HEK293 (cell line): ENCODE data around the gene DMAC1.

Experiments used
- CTCF ChIA-PET: fragments of 350-600 bp; formaldehyde crosslinking; extraction: SDS; loops from one replicate; lab custom pipeline; 2021; ENCODE audit warnings: antibody characterized with exemption; lab: Yijun Ruan, JAX
- POLR2A ChIA-PET: fragments of 300-600 bp; formaldehyde crosslinking; extraction: SDS; loops from one replicate; lab custom pipeline; 2020; ENCODE audit warnings: antibody characterized with exemption, inconsistent platforms; lab: Yijun Ruan, JAX
- H3K27ac ChIP-seq: fragments of 200-500 bp; sonication (Bioruptor generic); 2 replicates; pipeline ENCODE4 v1.5.1; 2014; ENCODE audit warnings: low read depth, low read length, control low read depth, inconsistent platforms; ENCODE audit errors: extremely low read depth
- H3K36me3 ChIP-seq, 2 experiments: fragments of 200-500 bp in 1 of 2; sonication (Bioruptor generic) in 1 of 2; 1 replicate in 1 of 2; 2 replicates in 1 of 2; pipeline ENCODE4 v1.5.1; 2014 to 2017; ENCODE audit warnings: inconsistent platforms in 2 of 2, low read length in 2 of 2; ENCODE audit not compliant: control insufficient read depth in 2 of 2, insufficient read depth in 1 of 2
- H3K4me1 ChIP-seq: fragments of 200-500 bp; sonication (Bioruptor generic); 2 replicates; pipeline ENCODE4 v1.5.1; 2014; ENCODE audit warnings: mild to moderate bottlenecking, low read length, inconsistent platforms; ENCODE audit not compliant: control insufficient read depth, insufficient read depth
- H3K4me3 ChIP-seq: 2 replicates; pipeline ENCODE4 v1.5.1; 2011; ENCODE audit warnings: low read depth, mild to moderate bottlenecking, control low read depth, low read length, moderate library complexity
- H3K9me3 ChIP-seq: fragments of 200-500 bp; sonication (Bioruptor generic); 2 replicates; pipeline ENCODE4 v1.5.1; 2014; ENCODE audit warnings: low read depth, low read length, inconsistent platforms; ENCODE audit not compliant: control insufficient read depth, insufficient read depth
- BCL11A ChIP-seq: fragments of 450-650 bp; formaldehyde crosslinking; IDR thresholded peaks from 2 replicates; pipeline ENCODE4 v1.5.1; 2016; ENCODE audit warnings: low read depth, missing biosample characterization, missing genetic modification characterization
- GLI2 ChIP-seq: fragments of 450-650 bp; formaldehyde crosslinking; IDR thresholded peaks from 2 replicates; pipeline ENCODE4; 2017; ENCODE audit warnings: missing biosample characterization, missing genetic modification characterization, low read depth, borderline replicate concordance
- IKZF3 ChIP-seq: fragments of 450-650 bp; IDR thresholded peaks from 2 replicates; pipeline ENCODE4 v1.5.0; 2018; ENCODE audit warnings: missing biosample characterization, mild to moderate bottlenecking, missing genetic modification characterization, moderate library complexity
- OSR2 ChIP-seq: fragments of 450-650 bp; formaldehyde crosslinking; IDR thresholded peaks from 2 replicates; pipeline ENCODE4 v1.5.1; 2016; ENCODE audit warnings: missing biosample characterization, missing genetic modification characterization
- RBAK ChIP-seq: fragments of 450-650 bp; formaldehyde crosslinking; IDR thresholded peaks from 2 replicates; pipeline ENCODE4 v1.5.1; 2016; ENCODE audit warnings: missing biosample characterization, missing genetic modification characterization
- ZBTB1 ChIP-seq: fragments of 450-650 bp; formaldehyde crosslinking; IDR thresholded peaks from 2 replicates; pipeline ENCODE4 v1.5.1; 2016; ENCODE audit warnings: missing biosample characterization, missing genetic modification characterization
- ZBTB20 ChIP-seq: fragments of 450-650 bp; formaldehyde crosslinking; IDR thresholded peaks from 2 replicates; pipeline ENCODE4 v1.5.1; 2016; ENCODE audit warnings: missing biosample characterization, missing genetic modification characterization
- ZNF112 ChIP-seq: fragments of 450-650 bp; formaldehyde crosslinking; IDR thresholded peaks from 2 replicates; pipeline ENCODE4 v1.5.0; 2017; ENCODE audit warnings: missing biosample characterization, missing genetic modification characterization
- ZNF121 ChIP-seq: fragments of 450-650 bp; formaldehyde crosslinking; IDR thresholded peaks from 2 replicates; pipeline ENCODE4 v1.5.1; 2016; ENCODE audit warnings: missing biosample characterization, missing genetic modification characterization
- ZNF148 ChIP-seq: fragments of 450-650 bp; formaldehyde crosslinking; IDR thresholded peaks from 2 replicates; pipeline ENCODE4 v1.5.0; 2017; ENCODE audit warnings: missing biosample characterization, missing genetic modification characterization, borderline replicate concordance
- ZNF214 ChIP-seq: fragments of 450-650 bp; formaldehyde crosslinking; IDR thresholded peaks from 2 replicates; pipeline ENCODE4 v1.5.1; 2017; ENCODE audit warnings: missing biosample characterization, mild to moderate bottlenecking, missing genetic modification characterization, borderline replicate concordance
- ZNF221 ChIP-seq: fragments of 450-650 bp; formaldehyde crosslinking; IDR thresholded peaks from 2 replicates; pipeline ENCODE4 v1.5.1; 2017; ENCODE audit warnings: missing biosample characterization, missing genetic modification characterization, borderline replicate concordance
- ZNF23 ChIP-seq: fragments of 450-650 bp; formaldehyde crosslinking; IDR thresholded peaks from 2 replicates; pipeline ENCODE4 v1.5.1; 2016; ENCODE audit warnings: missing biosample characterization, missing genetic modification characterization, borderline replicate concordance
- ZNF26 ChIP-seq: fragments of 450-650 bp; formaldehyde crosslinking; IDR thresholded peaks from 2 replicates; pipeline ENCODE4 v1.5.1; 2016; ENCODE audit warnings: missing biosample characterization, missing genetic modification characterization
- ZNF37A ChIP-seq: fragments of 450-650 bp; IDR thresholded peaks from 2 replicates; pipeline ENCODE4 v1.5.1; 2018; ENCODE audit warnings: missing biosample characterization, missing genetic modification characterization
- ZNF433 ChIP-seq: fragments of 450-650 bp; formaldehyde crosslinking; IDR thresholded peaks from 2 replicates; pipeline ENCODE4 v1.5.1; 2016; ENCODE audit warnings: missing biosample characterization, missing genetic modification characterization, low read depth
- ZNF473 ChIP-seq: fragments of 450-650 bp; formaldehyde crosslinking; IDR thresholded peaks from 2 replicates; pipeline ENCODE4 v1.5.1; 2017; ENCODE audit warnings: missing biosample characterization, missing genetic modification characterization
- ZNF596 ChIP-seq: fragments of 450-650 bp; IDR thresholded peaks from 2 replicates; pipeline ENCODE4 v1.5.0; 2018; ENCODE audit warnings: missing biosample characterization, mild to moderate bottlenecking, missing genetic modification characterization, moderate library complexity
- ZNF624 ChIP-seq: fragments of 450-650 bp; formaldehyde crosslinking; IDR thresholded peaks from 2 replicates; pipeline ENCODE4 v1.5.1; 2017; ENCODE audit warnings: missing biosample characterization, missing genetic modification characterization
- ZNF626 ChIP-seq: fragments of 450-650 bp; sonication (Bioruptor Pico); formaldehyde crosslinking; IDR thresholded peaks from 2 replicates; pipeline ENCODE4 v1.5.1; 2018; ENCODE audit warnings: missing biosample characterization, missing genetic modification characterization, inconsistent platforms
- ZNF645 ChIP-seq: fragments of 450-650 bp; formaldehyde crosslinking; IDR thresholded peaks from 2 replicates; pipeline ENCODE4; 2016; ENCODE audit warnings: missing biosample characterization, missing genetic modification characterization
- ZNF654 ChIP-seq: fragments of 450-650 bp; formaldehyde crosslinking; IDR thresholded peaks from 2 replicates; pipeline ENCODE4 v1.5.1; 2016; ENCODE audit warnings: low read depth, missing biosample characterization, missing genetic modification characterization
- ZNF704 ChIP-seq: fragments of 450-650 bp; formaldehyde crosslinking; IDR thresholded peaks from 2 replicates; pipeline ENCODE4 v1.5.1; 2016; ENCODE audit warnings: missing biosample characterization, missing genetic modification characterization
- ZNF776 ChIP-seq: fragments of 450-650 bp; formaldehyde crosslinking; IDR thresholded peaks from 2 replicates; pipeline ENCODE4 v1.5.0; 2017; ENCODE audit warnings: missing biosample characterization, missing genetic modification characterization, borderline replicate concordance
- ZNF830 ChIP-seq: fragments of 450-650 bp; IDR thresholded peaks from 2 replicates; pipeline ENCODE4 v1.5.0; 2018; ENCODE audit warnings: missing biosample characterization, missing genetic modification characterization, low read depth, mild to moderate bottlenecking, moderate library complexity

The DMAC1 gene

GRCh38 chr9:7811677-7812076 is 12.1 kb upstream of the DMAC1 start:
- TF ChIP-seq ZBTB20 (tag by site-specific recombination) (no peak), ZNF433 (tag by site-specific recombination) (no peak), ZNF473 (tag by site-specific recombination) (no peak), ZNF704 (no peak), OSR2 (tag by site-specific recombination) (no peak), ZNF645 (tag by site-specific recombination) (no peak), ZNF596 (no peak), ZNF23 (tag by site-specific recombination) (no peak), ZNF26 (tag by site-specific recombination) (no peak), RBAK (tag by site-specific recombination) (no peak), ZNF148 (tag by site-specific recombination) (no peak), BCL11A (tag by site-specific recombination) (no peak), ZBTB1 (tag by site-specific recombination) (no peak), ZNF112 (no peak), GLI2 (tag by site-specific recombination) (no peak)
- TF ChIP-seq, all 188 proteins: peak for 0
- H3K27ac ChIP-seq, result no peak overlapping the region
- no peaks in the 10 kb centered on the region for H3K36me3 ChIP-seq
- H3K9me3 ChIP-seq, result no peaks in the 10 kb centered on the region
- POLR2A ChIA-PET, result no interaction called here
- H3K4me3 ChIP-seq, result no peak overlapping the region
- H3K4me1 ChIP-seq, result peaks cover 5% of the 10 kb centered on the region
- CTCF ChIA-PET, result no interaction called here

- no peak overlapping the region for H3K4me3 ChIP-seq
- ChIA-PET POLR2A (no interaction called here), CTCF (no interaction called here)
- H3K36me3 ChIP-seq, result peaks cover 0 to 2% of the 10 kb centered on the region in 2 experiments; a peak in 1 of 3 replicates
- H3K4me1 ChIP-seq, result peaks cover 3% of the 10 kb centered on the region; the same call in 1 of the 2 replicates
- no peak overlapping the region for H3K27ac ChIP-seq
- no peaks in the 10 kb centered on the region for H3K9me3 ChIP-seq
- no peak for TF ChIP-seq ZNF654 (tag by site-specific recombination)
- no peak for TF ChIP-seq ZNF776 (tag by site-specific recombination)
- no peak for TF ChIP-seq ZBTB1 (tag by site-specific recombination)
- TF ChIP-seq ZNF830 (tag by site-specific recombination), result no peak
- TF ChIP-seq ZNF626 (tag by site-specific recombination), result no peak
- TF ChIP-seq ZNF624, result no peak
- TF ChIP-seq ZNF37A (tag by site-specific recombination), result no peak
- no peak for TF ChIP-seq ZNF221 (tag by site-specific recombination)
- no peak for TF ChIP-seq ZNF214 (tag by site-specific recombination)
- TF ChIP-seq ZNF121 (tag by site-specific recombination), result no peak
- no peak for TF ChIP-seq IKZF3 (tag by site-specific recombination)
- TF ChIP-seq, all 188 proteins: peak for 0
Measured at GRCh38 chr9:7802666-7803065, 3.1 kb upstream of the DMAC1 start.
